Hematopoietic multipotent progenitor cell treated with erythropoietin and hydrocortisone succinate and interleukin-3 and kit ligand, for 4 days (in vitro differentiated cells): ENCODE data around the gene NDP.
"Not testable (repeated sequence)": the region's sequence is repeated elsewhere in the genome, so short reads cannot be mapped to it uniquely, and the experiment has no call there.

Experiments
- DNase-seq: peaks from one replicate; pipeline ENCODE4 v3.0.0-alpha.2; 2015

NDP gene

DNA sequence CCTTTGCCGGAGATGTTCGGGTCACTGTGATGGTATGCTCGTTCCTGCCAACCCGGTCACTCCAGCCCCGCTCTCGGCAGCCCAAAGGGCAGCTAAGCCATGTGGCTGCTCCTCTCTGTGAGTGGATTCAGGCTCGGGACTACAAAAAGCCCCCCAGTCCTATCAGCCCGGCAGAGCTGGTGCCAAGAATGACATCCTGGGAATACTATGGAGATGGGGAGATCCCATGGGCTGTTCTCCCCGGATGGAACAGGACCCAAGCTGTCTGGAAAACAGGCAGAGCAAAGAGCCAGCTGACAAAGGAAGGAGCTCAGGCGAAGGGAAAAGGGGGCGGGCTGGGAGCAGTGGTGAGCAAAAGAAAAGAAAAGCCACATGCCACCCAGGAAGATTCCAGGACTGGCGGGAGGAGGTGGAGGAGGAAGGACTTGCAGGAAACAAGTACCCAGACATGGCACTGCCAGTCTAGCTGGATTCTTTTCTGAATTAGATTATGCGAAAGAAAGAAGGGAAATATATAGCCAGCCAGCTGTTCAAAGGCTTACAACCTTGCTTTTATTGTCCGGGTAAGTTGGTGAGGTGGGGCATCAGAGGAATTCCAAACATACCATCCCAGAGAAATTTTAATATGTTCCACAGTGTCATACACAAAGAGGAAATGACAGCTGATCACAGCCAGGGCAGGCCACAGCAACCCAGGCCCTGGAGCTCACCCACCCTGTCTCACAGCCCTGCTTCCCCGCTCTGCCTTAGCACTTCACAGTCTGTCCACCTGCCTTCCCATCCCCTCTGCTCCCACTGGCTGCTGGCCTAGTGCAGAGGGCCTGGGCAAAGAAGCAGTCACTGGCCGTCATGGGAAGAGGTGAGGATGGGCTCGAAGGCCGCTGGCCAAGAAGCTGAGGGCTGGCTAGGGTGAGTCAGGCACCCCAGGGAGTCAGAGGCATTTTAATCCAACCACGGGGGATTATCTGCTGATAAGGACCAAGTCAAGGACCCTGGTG lies 3.4 kb downstream of the NDP start:
- no peak for DNase-seq

DNA sequence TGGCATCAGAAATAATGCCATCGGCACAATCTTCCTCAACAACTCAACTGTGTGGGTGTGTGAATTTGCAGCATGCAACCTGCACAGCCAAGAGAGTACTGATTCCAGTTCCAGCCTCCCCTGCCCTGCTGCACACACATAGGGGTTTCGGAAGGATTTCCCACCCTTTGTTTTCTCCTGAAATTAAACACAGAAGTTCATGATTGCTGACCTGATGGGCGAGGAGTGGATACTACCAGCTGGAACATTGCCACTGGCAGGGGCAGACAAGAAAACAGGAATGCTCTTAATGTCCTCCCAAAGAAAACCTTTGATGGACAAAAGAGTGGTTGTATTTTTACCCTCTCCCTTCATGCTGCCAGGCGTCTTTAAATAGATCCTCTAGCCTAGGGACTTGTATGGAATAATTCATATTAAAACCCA lies 4.8 kb downstream of the NDP start:
- no peak for DNase-seq

DNA sequence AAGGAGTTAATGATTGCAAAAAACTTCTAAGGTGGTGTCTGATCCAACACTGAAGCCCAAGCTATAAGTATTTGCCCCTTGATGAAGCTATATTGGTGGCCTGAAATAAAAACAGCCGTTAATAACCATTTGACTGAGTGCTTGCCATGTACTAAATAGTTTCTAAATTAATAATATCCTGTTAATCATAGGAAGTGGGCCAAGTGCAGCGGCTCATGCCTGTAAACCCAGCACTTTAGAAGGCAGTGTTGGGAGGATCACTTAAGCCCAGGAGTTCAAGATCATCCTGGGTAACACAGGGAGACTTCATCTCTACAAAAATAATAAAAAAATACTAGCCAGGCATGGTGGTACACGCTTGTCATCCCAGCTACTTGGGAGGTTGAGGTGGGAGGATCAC lies 8.3 kb downstream of the NDP start:
- no peak for DNase-seq

DNA sequence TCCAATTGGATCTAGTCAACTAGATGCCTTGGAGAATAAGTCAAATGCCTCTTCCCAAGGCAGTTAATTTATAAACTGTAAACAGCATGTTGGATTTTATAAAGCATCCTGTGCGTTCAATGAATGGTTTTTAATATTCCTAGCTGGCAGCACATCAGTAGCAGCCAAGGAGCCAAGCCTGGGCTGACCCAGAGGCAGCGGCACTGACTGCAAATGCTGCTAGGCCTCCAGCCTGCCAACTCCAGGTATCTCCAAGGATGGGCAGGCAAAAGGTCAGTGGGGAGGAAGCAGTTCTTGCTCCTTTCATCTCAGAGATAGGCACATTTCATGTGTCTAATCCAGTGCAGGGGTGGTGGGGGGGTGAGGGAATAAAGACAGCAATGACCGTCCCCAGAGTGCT lies 9.5 kb downstream of the NDP start:
- no peak for DNase-seq

- no peak for DNase-seq
Measured at GRCh38 chrX:43962636-43963035, 10.6 kb downstream of the NDP start.

DNA sequence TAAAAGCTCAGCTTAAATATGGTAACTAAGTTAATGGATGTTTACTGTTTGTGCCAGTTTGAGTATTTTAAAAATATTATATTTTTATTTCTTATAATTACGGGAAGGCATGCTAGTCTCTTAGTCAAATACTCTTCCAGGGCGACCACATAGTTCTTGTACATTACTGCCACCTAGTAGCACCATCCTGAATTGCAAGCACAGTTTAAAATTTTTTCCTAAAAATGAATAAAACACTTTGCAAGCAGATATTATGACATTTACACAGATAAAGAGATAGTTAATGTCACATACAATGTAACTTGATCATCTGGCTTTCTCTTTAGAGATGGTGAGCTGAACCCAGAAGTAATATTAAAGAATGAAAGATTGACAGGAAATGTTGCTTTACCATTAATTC lies 11.5 kb downstream of the NDP start:
- DNase-seq = peak; percentile 20

DNA sequence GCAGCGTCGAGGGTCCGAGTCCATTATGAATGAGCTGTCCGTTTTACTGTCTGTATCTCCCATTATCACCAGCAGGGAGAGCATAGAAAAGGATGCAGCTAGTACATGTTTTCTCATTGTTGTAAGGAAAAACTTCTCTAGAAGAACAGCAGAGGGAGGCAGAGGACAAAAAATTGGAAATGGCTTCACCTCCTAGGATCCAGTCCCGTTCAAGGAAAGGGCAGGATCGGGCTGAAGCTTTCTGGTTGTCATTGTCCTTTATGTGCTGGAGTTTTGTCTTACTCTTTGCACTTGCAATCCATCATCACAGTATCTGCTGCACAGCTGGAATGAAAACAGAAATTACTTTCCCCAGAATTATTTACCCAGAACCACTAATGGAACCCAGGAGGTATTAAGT lies 14.7 kb downstream of the NDP start:
- peak; percentile 85 for DNase-seq

- DNase-seq = no peak
Measured at GRCh38 chrX:43956034-43956433, 17.2 kb downstream of the NDP start.

- no peak for DNase-seq
Measured at GRCh38 chrX:43953218-43953617, 20.0 kb downstream of the NDP start.

DNA sequence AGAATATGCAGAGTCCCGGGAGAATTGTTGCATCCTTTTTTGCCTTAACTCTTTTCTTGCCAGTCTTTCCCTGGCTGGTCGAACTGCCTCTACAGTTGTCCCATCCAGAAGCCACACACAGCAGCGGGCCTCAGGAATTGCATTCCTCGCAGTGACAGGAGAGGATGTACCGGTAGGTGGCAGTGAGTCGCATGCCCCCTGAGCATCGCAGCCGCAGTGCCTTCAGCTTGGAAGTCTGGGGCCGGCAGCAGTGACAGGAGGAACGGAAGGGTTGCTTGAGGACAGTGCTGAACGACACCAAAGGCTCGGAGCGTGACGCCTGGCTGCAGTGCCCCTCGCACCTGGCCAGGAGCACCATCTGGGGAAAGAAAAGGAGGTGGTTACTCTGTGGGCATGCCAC lies 23.5 kb downstream of the NDP start:
- peak; percentile 65 for DNase-seq

DNA sequence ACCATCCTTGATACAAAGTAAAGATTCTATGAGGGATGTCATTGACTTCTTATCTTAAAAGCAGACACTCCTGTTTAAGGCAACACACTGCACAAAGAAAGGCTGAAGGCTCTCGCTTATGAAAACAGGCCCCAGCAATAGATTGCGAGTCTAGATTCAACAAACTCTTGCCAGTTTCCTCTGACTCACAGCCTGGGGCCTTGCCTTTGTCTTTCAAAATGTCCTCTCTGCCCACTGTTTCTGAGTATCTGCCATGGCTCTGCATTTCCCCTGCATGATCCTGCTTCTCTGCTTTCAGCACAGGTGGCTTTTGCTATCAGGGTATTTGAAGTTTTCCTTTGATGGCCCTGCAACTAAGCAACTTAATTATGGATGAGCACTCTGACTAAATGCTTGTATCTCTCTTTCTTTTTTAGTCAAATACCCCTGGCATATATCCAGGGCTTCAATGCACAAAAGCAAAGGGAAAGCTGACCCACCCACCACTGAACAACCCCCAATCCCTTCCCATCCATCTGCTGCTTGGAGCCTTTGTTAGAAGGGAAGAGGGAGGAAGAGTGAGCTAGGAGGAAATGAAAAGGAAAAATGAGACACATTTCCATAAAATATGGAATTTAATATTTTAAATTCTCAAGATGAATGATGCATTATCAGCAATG lies 32.2 kb downstream of the NDP start:
- peak; percentile 4 for DNase-seq

DNA sequence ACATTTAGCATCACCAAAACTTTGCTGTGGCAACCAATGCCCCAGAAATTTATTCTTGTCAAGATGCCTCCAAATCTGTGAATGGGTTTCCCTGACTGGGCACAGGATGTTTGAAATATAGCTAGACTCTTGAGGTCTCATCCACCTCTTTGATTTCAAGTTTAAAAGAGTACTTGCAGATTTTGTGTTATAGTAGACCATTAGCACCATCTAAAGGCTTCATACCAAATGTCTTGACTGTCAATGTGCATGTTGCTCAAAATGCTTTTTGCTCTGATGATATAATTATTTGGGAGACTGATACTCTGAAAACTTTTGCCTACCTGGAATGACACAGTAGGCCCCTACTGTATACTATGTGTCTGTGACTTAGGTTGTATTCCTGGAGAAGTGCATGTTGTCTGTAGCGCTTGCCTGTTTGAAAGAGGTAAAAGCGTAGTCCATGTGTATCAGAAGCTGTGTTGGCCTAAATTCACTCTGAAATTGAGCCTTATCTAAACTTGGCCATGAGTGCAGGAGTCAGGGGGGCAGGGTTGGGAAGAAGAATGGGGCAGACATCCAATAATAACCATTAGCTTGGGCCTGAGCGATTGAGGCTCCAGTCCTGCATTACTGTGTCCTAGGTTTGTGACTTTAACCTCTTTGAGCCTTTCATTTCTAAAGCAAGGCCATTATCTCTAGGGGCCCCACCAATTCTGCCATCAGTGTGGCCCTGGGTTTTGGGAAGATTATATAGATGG lies 33.8 kb downstream of the NDP start:
- DNase-seq = peak; percentile 13

DNA sequence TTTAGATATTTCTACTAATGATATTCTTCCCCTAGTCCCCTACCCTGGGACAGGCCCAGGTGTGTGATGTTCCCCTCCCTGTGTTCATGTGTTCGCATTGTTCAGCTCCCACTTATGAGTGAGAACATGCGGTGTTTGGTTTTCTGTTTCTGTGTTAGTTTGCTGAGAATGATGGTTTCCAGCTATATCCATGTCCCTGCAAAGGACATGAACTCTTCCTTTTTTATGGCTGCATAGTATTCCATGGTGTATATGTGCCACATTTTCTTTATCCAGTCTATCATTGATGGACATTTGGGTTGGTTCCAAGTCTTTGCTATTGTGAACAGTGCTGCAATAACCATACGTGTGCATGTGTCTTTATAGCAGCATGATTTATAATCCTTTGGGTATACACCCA lies 51.2 kb downstream of the NDP start:
- not testable (repeated sequence) for DNase-seq

DNA sequence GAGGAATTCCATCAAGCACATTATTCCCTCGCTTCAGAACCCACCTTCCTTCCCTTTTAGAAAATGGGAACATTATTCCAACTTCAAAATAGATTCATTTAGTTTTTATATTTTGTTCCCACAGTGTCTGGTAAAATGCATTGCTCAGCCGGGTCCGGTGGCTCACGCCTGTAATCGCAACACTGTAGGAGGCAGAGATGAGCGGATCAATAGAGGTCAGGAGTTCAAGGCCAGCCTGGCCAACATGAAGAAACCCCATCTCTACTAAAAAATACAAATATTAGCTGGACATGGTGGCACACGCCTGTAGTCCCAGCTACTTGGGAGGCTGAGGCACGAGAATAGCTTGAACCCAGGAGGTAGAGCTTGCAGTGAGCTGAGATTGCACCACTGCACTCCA lies 62.4 kb downstream of the NDP start:
- not testable (repeated sequence) for DNase-seq

- DNase-seq = no peak
Measured at GRCh38 chrX:43910012-43910411, 63.2 kb downstream of the NDP start.

- DNase-seq = no peak
Measured at GRCh38 chrX:43909141-43909540, 64.0 kb downstream of the NDP start.

DNA sequence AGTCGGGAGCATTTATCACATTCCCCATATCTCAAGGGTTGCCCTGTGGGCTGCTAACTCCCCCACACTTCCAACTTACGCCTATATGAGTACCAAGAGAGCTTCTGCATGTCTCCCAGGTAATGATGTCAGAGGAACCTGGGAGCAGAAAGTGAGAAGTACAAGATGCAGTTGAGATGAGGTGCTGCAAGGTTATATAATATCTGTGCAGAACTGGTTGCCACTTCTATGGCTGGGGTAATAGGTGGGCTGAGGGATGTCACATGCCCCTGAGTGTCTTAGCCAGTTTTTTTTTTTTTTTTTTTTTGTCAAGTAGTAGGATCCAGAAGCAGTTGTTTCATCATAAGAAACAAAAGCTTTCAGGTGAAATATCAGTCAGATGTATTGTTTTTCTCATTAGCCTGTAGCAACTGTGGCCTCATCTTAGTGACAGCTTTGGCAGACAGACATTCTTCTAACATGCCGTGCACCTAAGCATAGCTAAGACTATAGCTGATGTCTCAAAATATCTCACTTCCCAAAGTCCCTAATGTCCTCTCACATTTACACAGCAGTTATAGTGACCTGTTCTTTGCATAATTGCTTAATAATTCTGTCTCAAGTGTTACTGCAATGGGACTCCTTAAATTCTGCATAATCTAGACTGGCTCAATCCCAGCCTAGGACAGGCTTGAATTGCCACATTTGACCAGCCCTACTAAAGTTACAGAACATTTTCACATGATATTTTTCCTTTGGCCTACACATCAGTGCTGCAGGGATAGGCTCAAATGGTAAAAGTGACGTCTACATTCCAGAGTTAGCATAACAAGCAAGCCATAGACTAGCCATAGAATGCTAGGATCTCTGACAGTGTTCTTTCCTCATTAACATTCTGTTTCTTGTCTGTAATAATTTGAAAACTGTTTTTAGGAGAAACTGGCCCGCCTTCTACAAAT lies 73.0 kb downstream of the NDP start:
- no peak for DNase-seq
